GM12875 (cell line): ENCODE data around the gene ADK.

Source experiments
- H3K4me3 ChIP-seq: one replicate; pipeline ENCODE4 v1.5.1; 2011; ENCODE audit warnings: low read depth, low read length, control low read depth
- TF ChIP-seq, protein P1 (sequence below): IDR thresholded peaks from 2 replicates; pipeline ENCODE4 v1.5.1; 2011; ENCODE audit warnings: low read depth, mild to moderate bottlenecking, control low read depth, inconsistent platforms, low read length, moderate library complexity, borderline replicate concordance; ENCODE audit not compliant: insufficient read depth

Gene ADK

DNA sequence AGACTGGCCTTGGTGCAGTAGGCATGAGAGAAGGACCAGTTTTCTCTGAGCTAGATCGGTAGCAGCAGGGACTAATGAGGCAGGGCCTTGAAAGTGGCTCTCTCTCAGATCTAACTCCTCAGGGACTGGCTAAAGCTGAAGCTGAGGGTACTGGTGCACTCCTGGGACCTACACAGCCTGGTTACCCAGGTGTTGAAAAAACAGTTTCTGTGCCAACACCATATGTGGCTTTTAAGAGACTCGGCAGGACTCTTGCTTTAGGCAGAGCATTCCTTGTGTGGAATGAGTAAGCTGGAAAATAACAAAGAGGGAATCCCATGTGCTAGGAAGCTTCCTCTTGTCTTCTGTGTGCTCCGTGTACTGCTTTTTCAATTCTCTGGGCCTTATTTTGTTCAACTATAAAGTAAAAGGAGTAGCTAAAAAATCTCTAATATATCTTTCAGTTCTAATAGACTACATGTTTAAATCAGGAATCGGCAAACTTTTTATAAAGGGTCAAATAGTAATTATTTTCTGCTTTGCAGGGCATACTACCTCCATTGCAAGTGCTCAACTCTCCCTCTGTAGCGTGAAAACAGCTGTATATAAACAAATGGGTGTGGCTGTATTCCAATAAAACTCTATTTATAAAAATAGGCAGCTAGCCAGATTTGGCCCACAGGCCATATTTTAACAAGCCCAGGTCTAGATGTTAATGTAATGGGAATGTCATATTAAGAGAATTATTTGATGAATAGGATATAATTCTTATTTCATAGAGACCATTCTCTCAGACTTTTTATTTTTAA is 489.3 kb downstream of the ADK start:
- TF ChIP-seq, protein P1, sequence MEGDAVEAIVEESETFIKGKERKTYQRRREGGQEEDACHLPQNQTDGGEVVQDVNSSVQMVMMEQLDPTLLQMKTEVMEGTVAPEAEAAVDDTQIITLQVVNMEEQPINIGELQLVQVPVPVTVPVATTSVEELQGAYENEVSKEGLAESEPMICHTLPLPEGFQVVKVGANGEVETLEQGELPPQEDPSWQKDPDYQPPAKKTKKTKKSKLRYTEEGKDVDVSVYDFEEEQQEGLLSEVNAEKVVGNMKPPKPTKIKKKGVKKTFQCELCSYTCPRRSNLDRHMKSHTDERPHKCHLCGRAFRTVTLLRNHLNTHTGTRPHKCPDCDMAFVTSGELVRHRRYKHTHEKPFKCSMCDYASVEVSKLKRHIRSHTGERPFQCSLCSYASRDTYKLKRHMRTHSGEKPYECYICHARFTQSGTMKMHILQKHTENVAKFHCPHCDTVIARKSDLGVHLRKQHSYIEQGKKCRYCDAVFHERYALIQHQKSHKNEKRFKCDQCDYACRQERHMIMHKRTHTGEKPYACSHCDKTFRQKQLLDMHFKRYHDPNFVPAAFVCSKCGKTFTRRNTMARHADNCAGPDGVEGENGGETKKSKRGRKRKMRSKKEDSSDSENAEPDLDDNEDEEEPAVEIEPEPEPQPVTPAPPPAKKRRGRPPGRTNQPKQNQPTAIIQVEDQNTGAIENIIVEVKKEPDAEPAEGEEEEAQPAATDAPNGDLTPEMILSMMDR = no peak
- H3K4me3 ChIP-seq = no peak overlapping the region

DNA sequence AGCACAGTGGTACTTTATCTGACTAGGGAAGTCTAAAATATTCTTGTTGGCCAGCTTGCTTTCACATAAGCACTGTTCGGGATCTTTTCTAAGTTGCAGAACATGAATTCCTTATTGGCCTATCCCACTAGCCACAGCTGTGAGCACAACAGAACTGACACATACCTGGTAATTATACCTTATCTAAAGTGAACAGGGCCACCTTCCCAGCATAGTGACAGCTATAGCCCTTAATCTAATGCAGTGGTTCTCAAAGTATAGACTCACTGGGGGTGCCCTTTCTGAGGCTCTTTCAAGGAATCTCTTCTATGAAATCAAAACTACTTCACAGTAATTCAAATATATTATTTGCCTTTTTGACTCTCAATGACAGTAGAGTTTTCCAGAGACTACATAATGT is 490.6 kb downstream of the ADK start:
- TF ChIP-seq, protein P1 = no peak
- no peak overlapping the region for H3K4me3 ChIP-seq

DNA sequence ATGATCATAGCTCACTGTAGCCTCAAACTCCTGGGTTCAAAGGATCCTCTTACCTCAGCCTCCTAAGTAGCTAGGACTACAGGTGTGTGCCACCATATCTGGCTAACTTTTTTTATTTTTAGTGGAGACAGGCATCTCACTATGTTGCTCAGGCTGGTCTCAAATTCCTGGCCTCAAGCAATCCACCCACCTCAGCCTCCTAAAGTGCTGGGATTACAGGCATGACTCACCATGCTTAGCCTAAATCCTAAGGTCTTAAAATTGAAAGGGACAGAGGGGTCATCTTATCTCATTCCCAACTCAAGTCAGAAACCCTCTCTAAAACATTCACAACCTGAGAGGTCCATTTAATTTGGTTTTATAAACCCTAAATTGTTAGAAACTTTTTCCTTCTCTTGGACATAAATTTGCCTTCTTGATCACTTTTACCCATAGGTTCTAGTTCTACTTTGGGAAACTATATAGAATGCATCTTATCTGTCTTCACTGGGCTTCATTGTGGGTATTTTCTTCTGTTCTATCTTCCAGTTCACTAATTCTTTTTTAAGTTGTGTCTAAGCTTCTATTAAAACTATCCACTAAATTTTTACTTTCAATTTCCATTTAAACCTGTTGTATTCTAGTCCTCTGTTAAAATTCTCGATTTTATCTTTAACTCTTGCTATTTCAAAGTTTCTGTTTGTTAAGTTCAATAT is 492.0 kb downstream of the ADK start:
- TF ChIP-seq, protein P1 = no peak
- no peak overlapping the region for H3K4me3 ChIP-seq

DNA sequence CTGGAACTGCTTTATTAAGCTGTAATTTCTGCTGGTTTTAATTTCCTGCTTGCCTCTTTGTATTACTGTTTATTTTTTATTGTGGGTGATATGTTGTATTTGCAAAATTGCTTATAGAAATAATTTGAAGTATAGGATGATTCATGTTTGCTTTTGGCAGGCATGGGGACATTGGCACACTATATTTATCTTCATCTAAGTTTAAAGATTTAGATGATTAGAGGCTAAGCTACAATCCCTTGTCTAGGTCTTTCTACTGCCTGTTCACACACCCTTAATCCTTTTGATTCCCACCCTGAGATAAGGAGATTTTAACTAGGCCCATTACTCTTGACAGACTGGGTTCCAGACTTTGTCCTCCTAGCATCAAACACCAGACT is 492.6 kb downstream of the ADK start:
- TF ChIP-seq, protein P1 = no peak
- H3K4me3 ChIP-seq = no peak overlapping the region

DNA sequence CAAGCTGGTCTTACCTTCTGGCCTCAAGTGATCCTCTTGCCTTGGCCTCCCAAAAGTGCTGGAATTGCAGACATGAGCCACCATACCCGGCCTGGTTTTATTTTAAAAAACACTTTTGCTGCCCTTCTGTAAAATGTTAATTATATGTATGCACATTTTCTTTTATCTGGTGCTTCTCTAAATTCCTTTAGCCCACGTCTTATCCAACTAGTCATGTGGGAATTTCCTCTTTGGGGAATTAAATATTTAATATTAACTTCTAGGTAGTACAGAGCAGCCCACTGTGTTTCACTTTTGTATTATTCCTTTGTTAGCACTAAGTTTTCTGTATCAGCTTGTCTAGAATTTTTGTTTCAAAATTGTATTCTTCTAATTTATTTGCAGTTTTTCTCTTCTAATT is 493.7 kb downstream of the ADK start:
- TF ChIP-seq, protein P1 = no peak
- no peak overlapping the region for H3K4me3 ChIP-seq

DNA sequence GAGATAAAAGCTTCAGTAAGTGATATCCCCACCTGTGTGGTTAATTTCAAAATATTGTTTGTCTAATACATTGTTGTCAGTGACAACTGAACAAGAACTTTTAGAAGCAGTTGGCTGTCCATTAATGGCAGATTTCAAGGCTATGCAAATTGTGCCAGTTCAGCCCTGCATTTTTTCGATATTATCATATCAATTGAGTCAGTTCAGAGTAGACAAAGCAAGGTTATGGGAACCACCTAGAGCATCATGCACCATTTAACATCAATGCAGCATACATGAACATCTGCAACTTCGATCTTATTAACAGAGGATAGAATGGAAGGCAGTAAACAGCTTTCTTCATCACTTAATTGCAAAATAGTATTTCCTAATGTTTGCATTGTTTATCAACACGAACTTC is 494.7 kb downstream of the ADK start:
- TF ChIP-seq, protein P1 = no peak
- H3K4me3 ChIP-seq = no peak overlapping the region

DNA sequence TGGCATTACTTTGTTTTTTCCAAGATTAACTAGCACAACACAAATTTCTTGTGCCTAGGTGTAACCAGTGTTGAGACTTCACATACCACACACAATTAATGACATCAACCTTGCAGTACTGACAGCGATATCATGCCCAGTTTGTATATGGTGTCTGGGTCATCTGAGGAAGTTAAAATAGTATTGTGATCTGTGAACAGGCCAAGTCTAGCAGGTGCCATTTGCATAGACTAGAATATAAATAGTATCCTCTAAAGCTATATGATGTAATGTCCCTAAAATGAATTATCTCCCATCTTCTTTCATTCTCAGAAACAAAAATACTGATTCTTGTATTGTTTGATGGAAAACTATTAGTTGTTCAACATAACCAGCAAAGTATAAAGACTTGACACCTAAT is 499.6 kb downstream of the ADK start:
- no peak overlapping the region for H3K4me3 ChIP-seq
- TF ChIP-seq, protein P1 = no peak
